ENCODE results near the gene CENPS. TPM values are rescaled to one million over a fixed set of nuclear protein-coding genes. Genes with fewer than 3 reads are reported as not detected.

Gene CENPS
- total and polyA plus RNA-seq, 2 of the 13 experiments (the other 11 are each of a cell fraction or from before 2014, with no cell fraction given): 3.3 to 22.0 TPM

- TF ChIP-seq NFE2L1 (CRISPR knock-in tag; IDR thresholded peaks at IDR 0.05; ENCODE audit: borderline replicate concordance) (no peak), NFATC3 (CRISPR knock-in tag; IDR thresholded peaks at IDR 0.05) (0 out of 2 replicates have a peak, but pooled peaks have one; percentile 43), SMYD3 (CRISPR knock-in tag; IDR thresholded peaks at IDR 0.05) (0 out of 2 replicates have a peak, but pooled peaks have one; percentile 49), ZNF549 (CRISPR knock-in tag; IDR thresholded peaks at IDR 0.05) (no peak), SCMH1 (CRISPR knock-in tag; IDR thresholded peaks at IDR 0.05; ENCODE audit: borderline replicate concordance) (no peak), HOXD1 (CRISPR knock-in tag; IDR thresholded peaks at IDR 0.05) (peak; percentile 76), ELF3 (CRISPR knock-in tag; IDR thresholded peaks at IDR 0.05) (peak; percentile 69), HBP1 (CRISPR knock-in tag; IDR thresholded peaks at IDR 0.05; ENCODE audit: low read depth) (peak; percentile 78; the same call in 1 of the 2 replicates), ZNF432 (CRISPR knock-in tag; IDR thresholded peaks at IDR 0.05; ENCODE audit: borderline replicate concordance) (no peak), NKX3-1 (CRISPR knock-in tag; IDR thresholded peaks at IDR 0.05) (peak; percentile 34; the same call in 1 of the 2 replicates), MAX (IDR thresholded peaks at IDR 0.05) (peak; percentile 54; the same call in 1 of the 2 replicates), TSC22D2 (CRISPR knock-in tag; IDR thresholded peaks at IDR 0.05; ENCODE audit: borderline replicate concordance) (no peak), SMAD9 (CRISPR knock-in tag; IDR thresholded peaks at IDR 0.05) (no peak), SNAI1 (CRISPR knock-in tag; IDR thresholded peaks at IDR 0.05; ENCODE audit: borderline replicate concordance) (no peak), CBX2 (IDR thresholded peaks at IDR 0.05; ENCODE audit: low read depth, low read length) (no peak), CBX2 (CRISPR knock-in tag; IDR thresholded peaks at IDR 0.05; ENCODE audit: low read depth) (no peak), FUBP1 (CRISPR knock-in tag; IDR thresholded peaks at IDR 0.05; ENCODE audit: borderline replicate concordance) (no peak), SP5 (CRISPR knock-in tag; IDR thresholded peaks at IDR 0.05; ENCODE audit: borderline replicate concordance, low read depth) (peak; percentile 67; the same call in 1 of the 2 replicates), NR3C1 (CRISPR knock-in tag; IDR thresholded peaks at IDR 0.05) (no peak), ZNF567 (CRISPR knock-in tag; IDR thresholded peaks at IDR 0.05; ENCODE audit: borderline replicate concordance) (no peak), MIER3 (CRISPR knock-in tag; IDR thresholded peaks at IDR 0.05; ENCODE audit: borderline replicate concordance) (peak; percentile 83; the same call in 1 of the 2 replicates), ZNF678 (CRISPR knock-in tag; IDR thresholded peaks at IDR 0.05) (no peak), ZBTB21 (CRISPR knock-in tag; IDR thresholded peaks at IDR 0.05) (no peak), RFX1 (IDR thresholded peaks at IDR 0.05) (no peak), ZNF83 (CRISPR knock-in tag; IDR thresholded peaks at IDR 0.05; ENCODE audit: borderline replicate concordance) (no peak), ZFP36 (IDR thresholded peaks at IDR 0.05; ENCODE audit: borderline replicate concordance, low read depth, low read length, partially characterized antibody) (no peak), MIXL1 (CRISPR knock-in tag; IDR thresholded peaks at IDR 0.05) (peak; percentile 68; the same call in 1 of the 2 replicates), CBX1 (IDR thresholded peaks at IDR 0.05; ENCODE audit: low read depth) (no peak), SOX5 (CRISPR knock-in tag; IDR thresholded peaks at IDR 0.05; ENCODE audit: borderline replicate concordance) (no peak)
Observed at GRCh38 chr1:10474613-10475507, 44.6 kb downstream of the CENPS start, which contains the start of gene PEX14 (continued).
